ENCODE results near the gene POLL.

Gene POLL

DNA sequence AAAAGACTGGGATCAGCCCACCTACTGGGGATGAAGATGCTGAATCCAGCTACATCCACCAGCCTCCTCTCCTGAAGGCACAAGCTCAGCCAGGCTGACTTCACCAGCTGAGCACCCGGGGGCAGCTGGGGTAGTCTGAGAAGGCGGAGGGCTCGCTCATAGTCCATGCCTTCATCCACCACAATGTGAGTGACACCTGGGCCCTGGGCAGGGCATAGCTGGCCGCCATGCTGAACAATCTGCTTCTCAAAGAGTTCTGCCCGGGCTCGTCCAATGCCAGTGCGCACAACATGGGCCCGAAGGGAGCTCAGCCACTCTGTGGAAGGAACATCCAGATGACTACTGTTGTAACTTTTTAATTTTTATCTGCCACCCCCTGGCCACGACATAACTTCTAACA, 2.2 kb downstream of the POLL start:
- Histone ChIP-seq H3K27me3 (ENCODE audit: control insufficient read depth, insufficient read depth, low read length, poor library complexity, severe bottlenecking) (no peaks in the 10 kb centered on the region), H3K4me3 (ENCODE audit: insufficient read depth, low read depth, low read length) (no peak overlapping the region), H3K27ac (ENCODE audit: insufficient read depth, low read depth, low read length, poor library complexity, severe bottlenecking) (no peak overlapping the region), H3K9me3 (ENCODE audit: control insufficient read depth, low read length) (no peaks in the 10 kb centered on the region), H3K4me1 (ENCODE audit: control insufficient read depth, insufficient read depth, low read length) (peaks cover 11% of the 10 kb centered on the region), H3K36me3 (ENCODE audit: control insufficient read depth, insufficient read depth, low read length) (no peaks in the 10 kb centered on the region)
- 96 to 97% methylated on average over 9 of the region's 9 CpGs for WGBS, 2 experiments

DNA sequence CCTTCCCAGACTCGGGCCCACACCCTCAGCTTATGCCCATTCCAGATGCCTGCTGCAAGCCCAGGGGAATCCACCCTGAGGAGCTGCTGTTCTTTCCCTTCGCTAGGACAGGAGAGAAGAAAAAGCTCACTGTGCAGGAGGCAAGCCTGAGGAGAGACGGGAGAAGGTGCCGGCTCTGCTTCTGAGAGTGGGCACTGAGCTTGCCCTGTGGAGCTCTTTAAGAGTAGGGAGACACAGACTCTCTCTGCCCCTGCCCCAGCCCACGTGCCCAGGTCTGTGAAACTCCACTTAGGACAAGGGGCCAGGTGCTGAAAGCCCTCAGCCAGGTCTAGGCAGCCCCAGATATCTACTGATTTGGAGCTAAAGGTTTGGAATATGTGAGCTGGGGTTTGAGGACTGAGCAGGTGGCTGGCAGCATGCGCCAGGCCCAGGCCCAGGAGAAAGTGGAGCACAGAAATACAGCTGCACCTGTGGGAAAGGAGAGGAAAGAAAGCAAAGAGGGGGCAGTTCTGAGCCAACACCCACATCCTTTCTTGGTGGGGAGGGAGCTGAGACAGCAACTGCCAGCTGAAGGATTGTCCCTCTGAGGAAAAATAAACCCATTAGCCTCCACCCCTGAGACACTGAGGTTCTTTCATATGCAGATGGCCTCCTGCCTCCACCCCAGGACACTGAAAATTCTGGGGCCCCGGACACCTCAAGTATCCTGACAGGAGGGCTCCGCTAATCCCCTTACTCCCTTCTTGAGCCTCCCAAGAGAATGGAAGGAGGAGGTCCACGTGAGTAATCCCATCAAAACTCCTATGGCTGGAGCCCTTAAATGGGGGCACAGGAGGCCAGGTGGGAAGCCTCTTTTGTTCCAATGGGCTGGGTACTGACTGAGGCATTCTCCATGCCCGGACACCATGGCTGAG, 7.3 kb downstream of the POLL start:
- Histone ChIP-seq H3K36me3 (ENCODE audit: control insufficient read depth, insufficient read depth, low read length) (peaks cover 3% of the 10 kb centered on the region), H3K9me3 (ENCODE audit: control insufficient read depth, low read length) (no peaks in the 10 kb centered on the region), H3K4me3 (ENCODE audit: insufficient read depth, low read depth, low read length) (no peak overlapping the region), H3K27ac (ENCODE audit: insufficient read depth, low read depth, low read length, poor library complexity, severe bottlenecking) (peak overlapping the region; percentile 19), H3K27me3 (ENCODE audit: control insufficient read depth, insufficient read depth, low read length, poor library complexity, severe bottlenecking) (no peaks in the 10 kb centered on the region), H3K4me1 (ENCODE audit: control insufficient read depth, insufficient read depth, low read length) (peaks cover 9% of the 10 kb centered on the region)
- WGBS, 2 experiments: 55 to 56% methylated on average over 10 of the region's 10 CpGs

DNA sequence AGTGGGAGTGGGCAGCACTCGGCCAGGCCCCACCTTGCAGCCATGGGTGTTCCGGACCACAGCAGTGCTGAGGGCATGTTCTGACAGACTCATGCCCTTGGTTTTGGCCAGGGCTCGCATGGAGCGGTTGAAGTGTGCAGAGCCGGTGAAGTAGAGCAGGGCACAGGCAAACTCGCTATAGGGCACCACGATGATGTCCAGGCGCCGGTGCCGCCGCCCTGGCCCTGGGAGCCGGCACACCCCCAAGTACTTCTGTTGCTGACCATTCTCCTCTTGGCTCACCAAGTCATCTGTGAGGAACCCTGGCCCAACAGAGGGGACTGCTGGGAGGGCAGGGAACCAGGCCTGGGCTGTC, 8.6 kb downstream of the POLL start:
- Histone ChIP-seq H3K4me3 (ENCODE audit: insufficient read depth, low read depth, low read length) (no peak overlapping the region), H3K9me3 (ENCODE audit: control insufficient read depth, low read length) (no peaks in the 10 kb centered on the region), H3K36me3 (ENCODE audit: control insufficient read depth, insufficient read depth, low read length) (peaks cover 3% of the 10 kb centered on the region), H3K27ac (ENCODE audit: insufficient read depth, low read depth, low read length, poor library complexity, severe bottlenecking) (no peak overlapping the region), H3K27me3 (ENCODE audit: control insufficient read depth, insufficient read depth, low read length, poor library complexity, severe bottlenecking) (no peaks in the 10 kb centered on the region), H3K4me1 (ENCODE audit: control insufficient read depth, insufficient read depth, low read length) (peaks cover 9% of the 10 kb centered on the region)
- WGBS, 2 experiments: 96 to 99% methylated on average over 12 of the region's 12 CpGs

DNA sequence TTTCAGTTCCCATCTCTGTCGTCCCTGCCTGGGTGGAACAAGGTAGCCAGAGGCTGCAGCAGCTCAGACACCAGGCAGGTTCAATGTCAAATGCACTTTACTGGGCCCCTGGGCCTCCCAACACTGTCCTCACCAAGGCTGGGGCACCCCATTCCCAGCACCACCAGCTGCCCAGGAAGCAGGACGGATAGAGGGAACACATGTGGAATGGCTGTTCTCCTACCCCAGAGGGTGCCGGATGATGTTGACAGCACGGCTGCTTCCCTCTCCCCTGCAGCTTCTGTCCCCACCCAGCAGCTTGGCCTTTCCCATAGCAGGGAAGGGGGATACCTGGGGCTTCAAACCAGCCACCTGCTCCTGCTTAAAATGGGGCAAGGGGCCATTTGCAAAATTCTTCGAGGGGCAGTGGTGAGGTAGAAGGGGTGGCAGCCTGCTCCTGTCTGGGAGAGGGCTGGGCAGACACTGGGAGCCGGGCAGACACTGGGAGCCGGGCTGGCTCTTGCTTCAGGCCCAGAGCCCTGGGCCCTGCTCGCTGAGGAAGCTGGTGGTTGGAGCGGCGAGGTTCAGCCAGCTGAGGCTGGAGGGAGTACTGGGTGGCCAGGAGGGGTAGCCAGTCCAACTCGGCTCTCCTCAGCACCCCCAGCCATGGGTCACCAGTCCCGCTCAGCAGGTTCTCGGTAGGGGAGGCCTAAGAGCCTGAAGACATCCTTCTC, 9.1 kb downstream of the POLL start:
- 94 to 95% methylated on average over 13 of the region's 13 CpGs for WGBS, 2 experiments
- Histone ChIP-seq H3K36me3 (ENCODE audit: control insufficient read depth, insufficient read depth, low read length) (peaks cover 3% of the 10 kb centered on the region), H3K27me3 (ENCODE audit: control insufficient read depth, insufficient read depth, low read length, poor library complexity, severe bottlenecking) (no peaks in the 10 kb centered on the region), H3K9me3 (ENCODE audit: control insufficient read depth, low read length) (no peaks in the 10 kb centered on the region), H3K27ac (ENCODE audit: insufficient read depth, low read depth, low read length, poor library complexity, severe bottlenecking) (no peak overlapping the region), H3K4me1 (ENCODE audit: control insufficient read depth, insufficient read depth, low read length) (peaks cover 9% of the 10 kb centered on the region), H3K4me3 (ENCODE audit: insufficient read depth, low read depth, low read length) (no peak overlapping the region)

DNA sequence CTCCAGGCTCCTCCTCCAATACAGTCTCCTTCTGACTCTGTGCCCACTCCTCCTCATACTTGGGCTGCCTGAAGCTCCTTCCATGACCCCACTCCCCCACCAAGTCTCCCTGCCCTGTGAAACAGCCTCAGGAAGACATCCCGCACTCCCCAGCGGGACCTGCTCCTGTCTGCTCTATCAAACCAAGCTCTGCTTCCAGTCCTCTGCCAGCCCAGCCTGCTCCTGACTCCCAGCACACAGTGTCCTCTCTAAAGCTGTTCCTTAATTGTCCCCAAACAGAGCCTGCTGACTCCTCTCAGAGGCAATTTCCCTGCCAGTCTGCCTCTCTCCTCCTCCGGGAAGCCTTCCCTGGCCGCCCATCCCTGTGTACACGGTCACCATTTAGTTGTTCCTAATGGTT, 9.9 kb downstream of the POLL start:
- H3K27ac ChIP-seq (ENCODE audit: insufficient read depth, low read depth, low read length, poor library complexity, severe bottlenecking): no peak overlapping the region
- H3K27me3 ChIP-seq (ENCODE audit: control insufficient read depth, insufficient read depth, low read length, poor library complexity, severe bottlenecking): no peaks in the 10 kb centered on the region
- H3K36me3 ChIP-seq (ENCODE audit: control insufficient read depth, insufficient read depth, low read length): peaks cover 3% of the 10 kb centered on the region
- no peak overlapping the region for H3K4me3 ChIP-seq (ENCODE audit: insufficient read depth, low read depth, low read length)
- no peaks in the 10 kb centered on the region for H3K9me3 ChIP-seq (ENCODE audit: control insufficient read depth, low read length)
- WGBS, 2 experiments: 90 to 92% methylated on average over 5 of the region's 5 CpGs
- H3K4me1 ChIP-seq (ENCODE audit: control insufficient read depth, insufficient read depth, low read length): peaks cover 9% of the 10 kb centered on the region

DNA sequence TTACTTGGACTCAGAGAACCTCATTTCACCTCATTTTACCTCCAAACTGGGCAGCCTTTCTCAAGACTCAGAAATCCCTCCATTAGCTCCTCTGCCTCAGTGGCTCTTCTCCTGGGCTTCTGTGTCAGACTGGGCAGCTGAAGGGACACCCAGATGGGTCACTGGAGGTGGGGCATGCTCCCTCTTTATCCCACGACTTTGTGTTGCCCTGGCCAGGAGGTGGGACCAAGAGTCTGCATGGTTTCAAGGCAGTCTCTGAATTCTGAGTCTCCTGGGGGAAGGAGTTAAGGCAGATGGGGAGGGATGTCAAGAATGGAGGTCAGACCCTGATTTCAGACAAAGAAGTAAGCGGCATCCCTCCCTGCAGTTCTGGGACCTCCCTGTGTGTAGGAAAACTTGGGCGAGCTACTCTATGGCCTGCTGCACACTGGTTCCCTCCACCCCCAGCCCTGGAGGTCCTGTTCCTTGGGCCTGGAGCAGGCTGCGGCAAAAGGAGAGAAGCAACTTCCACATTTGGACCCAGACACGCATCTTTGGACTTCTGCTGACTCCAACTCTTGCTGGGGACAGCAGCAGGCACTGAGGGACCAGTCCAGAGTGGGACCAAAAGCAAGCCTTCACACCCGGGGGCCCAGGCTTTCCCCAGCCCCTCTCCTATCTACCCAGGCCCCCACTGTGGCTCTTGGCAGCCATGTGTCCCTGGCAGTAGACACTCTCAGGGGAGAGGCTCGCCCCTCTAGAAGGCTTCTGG, 10.8 kb downstream of the POLL start:
- Histone ChIP-seq H3K4me3 (ENCODE audit: insufficient read depth, low read depth, low read length) (no peak overlapping the region), H3K27me3 (ENCODE audit: control insufficient read depth, insufficient read depth, low read length, poor library complexity, severe bottlenecking) (peaks cover 6% of the 10 kb centered on the region), H3K27ac (ENCODE audit: insufficient read depth, low read depth, low read length, poor library complexity, severe bottlenecking) (no peak overlapping the region), H3K9me3 (ENCODE audit: control insufficient read depth, low read length) (no peaks in the 10 kb centered on the region), H3K4me1 (ENCODE audit: control insufficient read depth, insufficient read depth, low read length) (peaks cover 9% of the 10 kb centered on the region), H3K36me3 (ENCODE audit: control insufficient read depth, insufficient read depth, low read length) (peaks cover 3% of the 10 kb centered on the region)
- WGBS, 2 experiments: 92% methylated on average over 7 of the region's 7 CpGs

DNA sequence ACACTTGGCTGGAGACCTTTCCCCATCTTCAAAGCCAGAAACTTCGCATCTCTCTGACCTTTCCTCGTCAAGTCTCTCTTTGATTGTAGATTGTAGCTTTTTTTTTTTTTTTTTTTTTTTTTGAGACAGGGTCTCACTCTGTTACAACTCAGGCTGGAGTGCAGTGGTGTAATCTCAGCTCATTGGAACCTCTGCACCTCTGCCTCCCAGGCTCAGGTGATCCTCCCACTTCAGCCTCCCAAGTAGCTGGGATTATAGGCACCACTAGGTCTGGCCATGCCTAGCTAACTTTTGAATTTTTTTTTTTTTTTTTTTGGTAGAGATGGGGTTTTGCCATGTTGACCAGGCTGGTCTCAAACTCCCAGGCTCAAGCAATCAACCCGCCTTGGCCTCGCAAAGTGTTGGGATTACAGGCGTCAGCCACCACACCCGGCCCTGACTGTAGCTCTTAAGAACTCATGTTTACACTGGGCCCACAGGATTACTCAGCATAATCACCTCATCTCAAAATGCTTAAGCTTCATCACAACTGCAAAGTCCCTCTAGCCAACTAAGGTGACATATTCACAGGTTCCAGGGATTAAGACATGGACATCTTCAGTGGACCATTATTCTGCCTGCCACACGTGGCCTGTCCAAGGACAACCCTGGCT, 11.7 kb downstream of the POLL start:
- H3K36me3 ChIP-seq (ENCODE audit: control insufficient read depth, insufficient read depth, low read length): peaks cover 3% of the 10 kb centered on the region
- no peak overlapping the region for H3K4me3 ChIP-seq (ENCODE audit: insufficient read depth, low read depth, low read length)
- H3K4me1 ChIP-seq (ENCODE audit: control insufficient read depth, insufficient read depth, low read length): peaks cover 9% of the 10 kb centered on the region
- no peaks in the 10 kb centered on the region for H3K9me3 ChIP-seq (ENCODE audit: control insufficient read depth, low read length)
- no peak overlapping the region for H3K27ac ChIP-seq (ENCODE audit: insufficient read depth, low read depth, low read length, poor library complexity, severe bottlenecking)
- WGBS, 2 experiments: 92% methylated on average over 7 of the region's 7 CpGs
- H3K27me3 ChIP-seq (ENCODE audit: control insufficient read depth, insufficient read depth, low read length, poor library complexity, severe bottlenecking): peaks cover 15% of the 10 kb centered on the region

DNA sequence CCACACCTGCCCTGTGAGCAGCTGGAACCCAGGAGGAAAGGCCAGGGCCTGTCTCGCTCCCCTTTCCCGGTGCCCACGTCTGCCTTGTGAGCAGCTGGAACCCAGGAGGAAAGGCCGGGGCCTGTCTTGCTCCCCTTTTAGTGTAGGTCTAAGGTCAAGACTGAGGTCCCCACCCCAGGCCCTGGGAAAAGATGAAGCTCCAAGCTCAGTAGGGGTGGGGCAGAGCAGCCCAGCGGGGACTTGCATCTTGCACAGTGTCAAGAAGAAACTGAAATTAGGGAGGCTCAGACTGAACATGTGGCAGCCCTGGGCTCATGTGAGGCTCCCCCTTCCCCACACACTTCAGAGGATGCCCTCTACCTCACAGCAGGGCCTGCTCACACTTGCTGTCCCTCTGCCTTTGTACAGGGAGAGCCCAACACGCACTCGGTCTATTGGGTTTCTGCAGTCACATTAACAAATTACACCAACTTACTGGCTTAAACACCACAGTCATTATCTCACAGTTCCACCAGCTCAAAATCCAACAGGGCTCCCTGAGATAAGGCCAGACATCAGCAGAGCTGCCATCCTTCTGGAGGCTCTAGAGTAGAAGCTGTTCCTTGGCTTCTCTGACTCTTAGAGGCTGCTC, 12.4 kb downstream of the POLL start:
- H3K4me3 ChIP-seq (ENCODE audit: insufficient read depth, low read depth, low read length): no peak overlapping the region
- no peaks in the 10 kb centered on the region for H3K9me3 ChIP-seq (ENCODE audit: control insufficient read depth, low read length)
- H3K36me3 ChIP-seq (ENCODE audit: control insufficient read depth, insufficient read depth, low read length): peaks cover 3% of the 10 kb centered on the region
- WGBS, 2 experiments: 91 to 96% methylated on average over 7 of the region's 7 CpGs
- H3K4me1 ChIP-seq (ENCODE audit: control insufficient read depth, insufficient read depth, low read length): peaks cover 6% of the 10 kb centered on the region
- no peak overlapping the region for H3K27ac ChIP-seq (ENCODE audit: insufficient read depth, low read depth, low read length, poor library complexity, severe bottlenecking)
- peaks cover 22% of the 10 kb centered on the region for H3K27me3 ChIP-seq (ENCODE audit: control insufficient read depth, insufficient read depth, low read length, poor library complexity, severe bottlenecking)

DNA sequence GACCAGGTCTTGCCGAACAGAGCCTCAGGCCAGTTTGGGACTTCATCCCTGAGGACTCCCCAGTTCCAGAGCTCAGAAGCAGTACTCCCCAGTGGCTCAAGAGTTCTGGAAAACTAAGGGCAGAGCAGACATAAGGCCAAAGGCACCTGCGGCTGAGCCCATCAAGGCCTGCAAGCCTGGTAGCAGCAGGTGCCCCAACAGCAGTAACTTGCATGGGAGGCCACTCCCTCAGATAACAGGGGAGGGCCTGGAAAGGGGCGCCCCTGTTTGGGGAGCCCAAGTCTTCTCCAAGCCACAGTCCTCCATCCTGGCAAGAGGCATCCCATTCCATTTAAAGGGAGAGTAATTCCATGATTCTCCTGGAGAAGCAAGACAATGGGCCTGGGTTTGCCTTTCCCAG, 13.0 kb downstream of the POLL start:
- Histone ChIP-seq H3K27ac (ENCODE audit: insufficient read depth, low read depth, low read length, poor library complexity, severe bottlenecking) (no peak overlapping the region), H3K27me3 (ENCODE audit: control insufficient read depth, insufficient read depth, low read length, poor library complexity, severe bottlenecking) (peaks cover 27% of the 10 kb centered on the region), H3K4me3 (ENCODE audit: insufficient read depth, low read depth, low read length) (no peak overlapping the region), H3K4me1 (ENCODE audit: control insufficient read depth, insufficient read depth, low read length) (peaks cover 7% of the 10 kb centered on the region), H3K9me3 (ENCODE audit: control insufficient read depth, low read length) (no peaks in the 10 kb centered on the region), H3K36me3 (ENCODE audit: control insufficient read depth, insufficient read depth, low read length) (peaks cover 3% of the 10 kb centered on the region)
- WGBS, 2 experiments: 90 to 91% methylated on average over 3 of the region's 3 CpGs

Data from ectodermal cell (in vitro differentiated cells).